ENCODE measurements around the gene PCLAF.
"Not testable (repeated sequence)": the region's sequence is repeated elsewhere in the genome, so short reads cannot be mapped to it uniquely, and the experiment has no call there.

Gene PCLAF

GRCh38 chr15:64333516-64333915 is 47.7 kb downstream of the PCLAF start:
- DNase-seq (ENCODE audit: extremely low read depth, low read depth), result no peak
- no peak for TF ChIP-seq CTCF (IDR thresholded peaks at IDR 0.05; ENCODE audit: low read depth, low read length)

- DNase-seq (ENCODE audit: extremely low read depth, low read depth), result not testable (repeated sequence)
Measured at GRCh38 chr15:64331668-64332067, 49.6 kb downstream of the PCLAF start.

- DNase-seq (ENCODE audit: extremely low read depth, low read depth), result not testable (repeated sequence)
Measured at GRCh38 chr15:64326975-64327374, 54.3 kb downstream of the PCLAF start.

GRCh38 chr15:64326458-64326857 is 54.8 kb downstream of the PCLAF start:
- DNase-seq (ENCODE audit: extremely low read depth, low read depth), result not testable (repeated sequence)

- no peak for DNase-seq (ENCODE audit: extremely low read depth, low read depth)
- no peak for TF ChIP-seq CTCF (IDR thresholded peaks at IDR 0.05; ENCODE audit: low read depth, low read length)
Measured at GRCh38 chr15:64324165-64324877, 56.9 kb downstream of the PCLAF start.

GRCh38 chr15:64315216-64315615 is 66.0 kb downstream of the PCLAF start:
- TF ChIP-seq CTCF (IDR thresholded peaks at IDR 0.05; ENCODE audit: low read depth, low read length), result no peak
- no peak for DNase-seq (ENCODE audit: extremely low read depth, low read depth)

- DNase-seq (ENCODE audit: extremely low read depth, low read depth), result no peak
- TF ChIP-seq CTCF (IDR thresholded peaks at IDR 0.05; ENCODE audit: low read depth, low read length), result no peak
Measured at GRCh38 chr15:64314456-64314855, 66.8 kb downstream of the PCLAF start.
